ENCODE data around the gene MBOAT1.

GRCh38 chr6:20153194-20153593, 59.1 kb downstream of the MBOAT1 start:
- TF ChIP-seq NR3C1 (IDR thresholded peaks at IDR 0.05) (no peak), ELK1 (IDR thresholded peaks at IDR 0.05; ENCODE audit: low read depth, low read length) (no peak), CTCF (IDR thresholded peaks at IDR 0.05) (no peak), RAD21 (conservative IDR thresholded peaks at IDR 0.05 in 1 of 2, IDR thresholded peaks at IDR 0.05 in 1 of 2) (no peak), POLR2A (IDR thresholded peaks at IDR 0.05; ENCODE audit: low read length) (no peak), MYC (IDR thresholded peaks at IDR 0.05; ENCODE audit: borderline replicate concordance, low read length) (no peak), HOXB13 (CRISPR knock-in tag; IDR thresholded peaks at IDR 0.05; ENCODE audit: low read depth) (no peak), SMC3 (IDR thresholded peaks at IDR 0.05) (no peak), EP300 (IDR thresholded peaks at IDR 0.05) (no peak), JUNB (IDR thresholded peaks at IDR 0.05) (no peak), RFX5 (IDR thresholded peaks at IDR 0.05) (no peak)
- TF ChIP-seq, protein P1, sequence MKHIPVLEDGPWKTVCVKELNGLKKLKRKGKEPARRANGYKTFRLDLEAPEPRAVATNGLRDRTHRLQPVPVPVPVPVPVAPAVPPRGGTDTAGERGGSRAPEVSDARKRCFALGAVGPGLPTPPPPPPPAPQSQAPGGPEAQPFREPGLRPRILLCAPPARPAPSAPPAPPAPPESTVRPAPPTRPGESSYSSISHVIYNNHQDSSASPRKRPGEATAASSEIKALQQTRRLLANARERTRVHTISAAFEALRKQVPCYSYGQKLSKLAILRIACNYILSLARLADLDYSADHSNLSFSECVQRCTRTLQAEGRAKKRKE (CRISPR knock-in tag; IDR thresholded peaks at IDR 0.05; ENCODE audit: low read depth), result no peak
- TF ChIP-seq, protein P2, sequence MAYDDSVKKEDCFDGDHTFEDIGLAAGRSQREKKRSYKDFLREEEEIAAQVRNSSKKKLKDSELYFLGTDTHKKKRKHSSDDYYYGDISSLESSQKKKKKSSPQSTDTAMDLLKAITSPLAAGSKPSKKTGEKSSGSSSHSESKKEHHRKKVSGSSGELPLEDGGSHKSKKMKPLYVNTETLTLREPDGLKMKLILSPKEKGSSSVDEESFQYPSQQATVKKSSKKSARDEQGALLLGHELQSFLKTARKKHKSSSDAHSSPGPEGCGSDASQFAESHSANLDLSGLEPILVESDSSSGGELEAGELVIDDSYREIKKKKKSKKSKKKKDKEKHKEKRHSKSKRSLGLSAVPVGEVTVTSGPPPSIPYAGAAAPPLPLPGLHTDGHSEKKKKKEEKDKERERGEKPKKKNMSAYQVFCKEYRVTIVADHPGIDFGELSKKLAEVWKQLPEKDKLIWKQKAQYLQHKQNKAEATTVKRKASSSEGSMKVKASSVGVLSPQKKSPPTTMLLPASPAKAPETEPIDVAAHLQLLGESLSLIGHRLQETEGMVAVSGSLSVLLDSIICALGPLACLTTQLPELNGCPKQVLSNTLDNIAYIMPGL (CRISPR knock-in tag; IDR thresholded peaks at IDR 0.05; ENCODE audit: borderline replicate concordance), result no peak

Data from A549 (cell line).